Activated T-cell treated with anti-CD3 and anti-CD28 coated beads for 1 hour (primary cell): ENCODE data around the gene C3orf62.
"Not testable (repeated sequence)": the region's sequence is repeated elsewhere in the genome, so short reads cannot be mapped to it uniquely, and the experiment has no call there.

Source experiments
- DNase-seq: peaks from one replicate; pipeline ENCODE4 v3.0.0-alpha.2; 2020; ENCODE audit warnings: low read depth

The C3orf62 gene

DNA sequence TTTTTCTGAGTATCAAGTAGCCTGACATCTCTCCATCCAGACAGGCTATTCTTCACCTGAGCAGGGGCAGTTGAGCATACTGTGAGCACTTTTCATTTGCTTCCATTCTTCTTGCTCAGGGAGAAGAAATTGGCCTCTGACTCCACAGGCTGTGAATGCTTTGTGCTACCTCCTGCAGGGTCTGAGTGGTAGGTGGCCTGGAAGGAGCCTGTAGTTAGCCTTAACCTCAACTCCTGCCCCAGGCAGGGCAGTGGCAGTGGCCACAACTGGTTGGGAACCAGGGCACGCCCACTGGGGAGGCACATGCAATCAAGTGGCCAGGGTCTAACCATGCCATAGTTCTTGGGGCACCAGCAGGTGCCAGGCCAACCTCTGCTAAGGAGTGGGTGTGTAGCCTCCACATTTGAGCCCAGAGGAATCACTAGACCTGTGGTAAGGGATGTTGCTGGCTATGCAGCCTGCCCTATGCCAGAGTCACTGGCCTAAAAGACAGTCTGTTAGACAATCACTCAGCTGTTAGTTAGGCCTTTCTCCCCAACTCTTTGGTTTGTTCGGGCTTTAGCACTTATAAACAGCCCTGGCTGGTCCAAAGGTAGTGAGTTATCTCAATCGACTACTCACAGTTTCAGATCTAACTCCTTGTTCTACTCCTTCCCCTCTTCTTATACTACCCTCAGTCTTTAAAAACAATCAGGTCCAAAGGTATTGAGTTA lies 7.4 kb downstream of the C3orf62 start:
- no peak for DNase-seq

DNA sequence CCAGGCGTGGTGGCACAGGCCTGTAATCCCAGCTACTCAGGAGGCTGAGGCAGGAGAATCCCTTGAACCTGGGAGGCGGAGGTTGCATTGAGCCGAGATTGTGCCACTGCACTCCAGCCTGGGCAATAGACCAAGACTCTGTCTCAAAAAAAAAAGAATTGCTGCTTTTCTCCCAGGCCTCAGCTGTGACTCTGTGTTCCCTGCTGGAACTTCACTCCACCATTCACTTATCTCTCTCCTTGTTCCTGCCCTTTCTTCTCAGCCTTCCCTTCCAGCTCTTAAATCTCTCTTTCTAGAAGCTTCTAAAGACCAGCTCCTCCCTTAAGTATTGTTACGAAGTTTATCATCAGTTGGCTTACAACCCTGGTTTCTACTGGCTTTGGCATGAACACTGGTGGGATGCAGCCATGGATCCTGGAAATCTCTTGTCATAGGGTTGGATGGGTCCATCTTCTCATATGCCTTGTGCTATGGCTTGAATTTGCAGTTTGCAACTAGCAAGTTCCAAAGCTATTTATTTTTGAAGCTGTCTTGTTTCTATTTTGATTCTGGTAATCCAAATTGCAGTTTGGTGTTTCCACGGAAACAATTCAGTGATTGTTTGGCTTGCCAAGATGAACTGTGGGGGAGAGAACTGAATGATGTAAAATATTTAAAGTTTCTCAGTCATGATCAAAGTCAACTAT lies 10.5 kb downstream of the C3orf62 start:
- no peak for DNase-seq

DNA sequence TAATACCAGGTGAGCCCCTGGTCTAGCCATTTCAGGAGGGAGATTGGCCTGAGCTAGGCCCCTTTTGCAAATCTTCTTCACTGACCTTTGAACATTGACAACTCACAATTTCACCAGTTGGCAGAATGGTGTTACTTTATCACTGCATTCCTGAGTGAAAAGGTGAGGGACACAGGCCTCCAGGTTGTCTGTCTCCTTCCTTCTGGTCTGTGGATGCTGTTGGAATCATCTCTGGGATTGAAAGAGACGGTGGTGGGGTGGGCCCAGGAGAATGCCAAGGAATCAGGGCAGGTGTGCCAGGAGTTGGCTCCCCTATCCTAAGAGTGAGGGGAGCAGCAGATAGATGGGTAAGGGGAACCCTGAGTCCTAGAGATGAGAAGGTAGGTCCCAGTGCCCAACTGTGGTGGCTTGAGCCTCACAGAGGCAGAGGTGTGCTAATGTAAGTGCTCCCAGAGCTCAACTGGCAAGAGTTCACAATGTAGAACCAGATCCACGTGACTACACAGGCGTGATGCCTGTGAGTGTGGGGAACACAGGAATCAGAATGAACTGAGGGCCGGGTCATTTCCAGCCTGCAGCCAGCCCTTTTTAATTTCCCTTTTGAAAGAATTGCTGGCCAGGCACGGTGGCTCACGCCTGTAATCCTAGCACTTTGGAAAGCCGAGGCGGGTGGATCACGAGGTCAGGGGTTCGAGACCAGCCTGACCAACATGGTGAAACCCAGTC lies 11.2 kb downstream of the C3orf62 start:
- DNase-seq: no peak

DNA sequence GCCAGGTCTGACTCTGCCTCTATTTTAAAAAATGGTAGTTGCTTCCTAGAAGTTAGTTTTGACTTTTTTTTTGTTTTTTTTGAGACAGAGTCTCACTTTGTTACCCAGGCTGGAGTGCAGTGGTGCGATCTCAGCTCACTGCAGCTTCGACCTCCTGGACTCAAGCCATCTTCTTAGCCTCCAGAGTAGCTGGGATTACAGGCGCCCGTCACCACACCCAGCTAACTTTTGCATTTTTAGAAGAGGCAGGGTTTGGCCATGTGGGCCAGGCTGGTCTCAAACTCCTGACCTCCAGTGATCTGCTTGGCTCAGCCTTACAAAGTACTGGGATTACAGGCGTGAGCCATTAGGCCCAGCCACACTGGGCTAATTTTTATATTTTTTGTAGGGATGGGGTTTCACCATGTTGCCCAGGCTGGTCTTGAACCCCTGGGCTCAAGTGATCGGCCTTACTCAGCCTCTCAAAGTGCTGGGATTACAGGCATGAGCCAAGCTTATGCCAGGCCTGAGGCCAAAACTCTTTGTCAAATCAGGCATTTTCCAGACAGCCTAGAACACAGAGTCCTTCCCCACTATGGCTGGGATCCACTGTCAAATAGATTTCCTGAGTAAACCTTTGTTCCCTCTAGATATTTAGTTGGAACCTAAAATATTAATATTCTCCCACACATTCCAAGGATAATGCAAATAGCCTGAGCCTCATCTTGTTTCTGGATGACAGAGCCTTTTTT lies 13.7 kb downstream of the C3orf62 start:
- no peak for DNase-seq

DNA sequence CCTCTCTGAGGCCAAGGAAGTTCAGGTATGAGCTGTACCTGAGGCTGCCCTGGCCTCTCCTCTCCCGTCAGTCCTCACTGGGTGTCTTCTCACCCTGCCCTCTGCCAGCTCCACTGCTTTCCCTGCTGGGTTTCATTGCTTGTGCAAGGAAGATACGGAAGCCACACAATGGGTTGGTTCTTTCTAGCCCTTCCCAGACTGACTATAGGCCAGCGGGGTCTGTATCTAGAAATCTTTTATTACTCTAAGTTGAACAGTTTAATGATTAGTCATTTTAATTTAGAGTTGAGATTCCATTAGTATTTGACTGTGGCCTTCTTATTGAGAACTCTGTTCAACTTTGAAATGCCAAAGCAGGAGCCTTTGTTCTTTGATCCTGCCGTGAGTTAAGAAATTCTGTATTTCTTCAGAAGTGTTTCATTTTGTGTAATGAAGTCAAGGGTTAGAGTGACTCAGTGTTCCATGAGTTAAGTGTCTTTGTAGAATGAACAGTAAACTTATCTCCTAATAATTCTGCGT lies 16.2 kb downstream of the C3orf62 start:
- DNase-seq: no peak

DNA sequence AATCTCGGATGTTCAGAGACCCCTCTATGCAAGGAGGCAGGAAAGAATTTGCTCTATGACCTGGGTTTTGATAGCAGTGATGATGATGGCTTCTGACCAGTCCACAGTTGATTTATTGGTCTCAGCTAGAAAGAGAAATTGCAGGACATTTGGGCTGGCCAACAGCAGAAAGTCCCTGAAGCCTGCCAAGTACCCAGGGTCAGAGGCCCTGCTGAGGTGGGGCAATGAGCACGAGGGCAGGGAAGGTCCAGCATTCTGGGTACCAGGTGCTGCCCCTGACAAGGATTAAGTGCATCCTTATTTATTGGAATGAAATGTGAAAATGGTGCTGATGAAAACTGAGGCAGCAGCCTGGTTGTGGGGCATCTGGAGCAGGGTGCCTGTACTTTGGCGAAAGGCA lies 19.8 kb downstream of the C3orf62 start:
- DNase-seq: no peak

DNA sequence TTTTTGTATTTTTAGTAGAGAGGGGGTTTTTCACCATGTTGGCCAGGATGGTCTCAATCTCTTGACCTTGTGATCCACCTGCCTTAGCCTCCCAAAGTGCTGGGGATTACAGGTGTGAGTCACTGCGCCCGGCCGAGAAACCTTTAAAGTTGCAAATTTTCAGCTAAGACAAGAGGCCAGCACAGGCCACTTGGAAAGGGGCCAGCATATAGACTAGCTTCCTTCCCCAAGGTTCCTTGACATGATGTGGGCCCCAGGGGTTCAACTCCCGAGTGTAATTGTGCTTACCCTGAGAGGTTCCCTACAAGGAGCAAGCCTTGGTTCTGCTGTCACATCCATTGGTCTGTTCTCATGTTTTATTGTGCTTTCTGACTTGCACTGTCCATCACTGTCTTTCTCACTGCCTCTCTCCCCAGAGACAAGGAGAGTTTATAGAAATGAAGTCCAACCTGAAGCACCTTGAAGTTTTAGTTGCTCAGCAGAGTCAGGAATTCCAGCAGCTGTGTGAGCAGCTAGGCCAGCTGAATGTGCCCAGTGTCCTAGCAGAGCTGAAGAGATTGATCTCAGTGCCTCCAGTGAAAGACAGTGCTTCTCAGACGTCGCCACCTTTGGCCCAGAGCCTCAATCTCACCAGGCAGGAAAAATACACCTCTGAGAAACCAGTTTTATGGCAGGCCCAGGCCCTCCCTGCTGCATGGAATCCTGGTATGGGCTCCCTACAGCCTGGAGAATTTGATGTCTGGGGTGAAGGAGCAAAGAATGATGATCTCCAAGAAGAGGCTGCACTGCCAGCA lies 21.1 kb downstream of the C3orf62 start:
- no peak for DNase-seq

DNA sequence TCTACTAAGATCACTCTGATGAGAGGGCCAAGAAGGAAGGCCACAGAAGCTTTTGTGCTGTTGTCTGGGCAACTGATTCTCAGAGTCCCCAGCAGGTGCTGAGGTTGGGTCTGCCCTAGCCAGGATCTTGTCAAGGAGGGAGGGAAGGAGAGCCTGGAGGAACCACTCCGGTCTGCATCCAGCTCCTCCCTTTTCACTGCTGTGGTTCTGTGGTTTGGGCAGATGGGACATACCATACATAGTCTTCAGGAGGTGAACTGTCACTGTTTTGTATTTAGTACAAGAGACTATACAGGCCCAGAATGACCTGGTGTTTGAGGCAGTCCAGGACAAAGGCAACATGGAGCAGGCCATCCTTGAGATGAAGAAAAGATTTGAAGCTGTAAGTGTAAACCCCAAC lies 21.9 kb downstream of the C3orf62 start:
- DNase-seq: no peak

DNA sequence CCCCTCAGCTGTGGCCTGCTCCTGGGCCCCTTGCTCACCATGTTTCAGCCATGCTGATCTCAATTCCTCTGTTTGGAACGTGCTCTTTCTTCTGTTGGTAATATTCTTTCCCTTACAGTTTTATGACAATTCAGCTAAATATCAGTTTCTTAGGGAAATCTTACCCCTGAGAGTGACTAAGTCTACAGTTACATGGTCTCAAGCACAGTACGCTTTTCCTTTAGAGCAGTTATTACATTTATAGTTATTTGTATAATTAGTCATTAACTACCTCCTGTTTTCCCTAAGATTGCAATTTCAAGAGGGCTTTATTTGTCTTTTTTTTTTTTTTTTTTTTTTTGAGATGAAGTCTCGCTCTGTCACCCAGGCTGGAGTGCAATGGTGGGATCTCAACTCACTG lies 23.5 kb downstream of the C3orf62 start:
- no peak for DNase-seq

DNA sequence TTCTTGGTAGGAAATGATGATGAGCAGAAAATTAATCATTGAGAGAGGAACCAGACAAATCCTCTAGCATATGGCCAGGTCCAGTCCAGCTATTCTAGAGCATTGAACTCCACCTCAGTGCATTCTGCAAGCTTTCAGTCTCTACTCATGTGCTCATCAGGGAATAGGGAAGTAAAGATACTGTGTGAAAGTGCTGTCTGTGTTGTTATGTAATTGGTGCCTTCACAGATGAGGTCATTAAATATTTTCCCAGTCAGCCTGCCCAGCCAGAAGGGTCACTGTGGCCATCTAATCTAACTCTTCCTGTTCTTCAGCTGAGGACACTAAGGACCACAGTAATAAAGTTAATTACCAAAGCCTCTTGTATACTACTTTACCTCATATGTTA lies 28.2 kb downstream of the C3orf62 start:
- DNase-seq: no peak

DNA sequence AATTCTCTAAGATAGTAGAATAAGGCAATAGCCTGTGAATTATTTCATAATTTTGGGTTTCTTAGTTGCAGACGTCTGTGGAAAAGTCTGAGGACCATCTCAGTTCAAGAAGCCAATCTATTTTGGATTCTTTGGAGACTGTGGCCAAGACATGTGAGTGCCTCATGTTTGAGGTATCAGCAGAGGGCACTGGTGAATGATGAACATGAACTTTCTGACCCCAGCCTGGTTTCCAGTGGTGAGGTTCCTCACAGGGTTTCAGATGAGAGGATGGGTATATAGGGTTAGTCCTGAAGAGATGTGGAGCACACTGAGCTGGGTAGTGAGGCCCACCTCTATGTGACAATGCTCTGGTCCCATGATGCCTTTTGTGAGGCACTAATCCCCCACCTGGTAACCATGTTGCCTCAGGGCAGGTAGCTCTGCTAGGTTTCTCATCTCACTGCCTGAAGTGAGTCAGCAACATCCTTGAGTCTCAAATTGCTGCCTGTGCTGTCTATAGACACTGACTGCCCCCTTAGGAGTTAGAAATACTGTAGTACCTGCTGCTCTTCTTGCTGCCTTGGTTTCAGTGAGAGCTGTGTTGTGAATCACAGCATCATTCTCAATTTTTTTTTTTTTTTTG lies 32.3 kb downstream of the C3orf62 start:
- no peak for DNase-seq

DNA sequence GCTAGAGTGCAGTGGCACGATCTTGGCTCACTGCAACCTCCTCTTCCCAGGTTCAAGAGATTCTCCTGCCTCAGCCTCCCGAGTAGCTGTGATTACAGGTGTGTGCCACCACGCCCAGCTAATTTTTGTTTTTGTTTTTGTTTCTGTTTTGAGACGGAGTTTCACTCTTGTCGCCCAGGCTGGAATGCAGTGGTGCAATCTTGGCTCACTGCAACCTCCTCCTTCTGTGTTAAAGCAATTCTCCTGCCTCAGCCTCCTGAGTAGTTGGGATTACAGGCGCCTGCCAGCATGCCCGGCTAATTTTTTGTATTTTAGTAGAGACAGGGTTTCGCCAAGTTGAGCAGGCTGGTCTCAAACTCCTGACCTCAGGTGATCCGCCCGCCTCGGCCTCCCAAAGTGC lies 36.9 kb downstream of the C3orf62 start:
- not testable (repeated sequence) for DNase-seq

DNA sequence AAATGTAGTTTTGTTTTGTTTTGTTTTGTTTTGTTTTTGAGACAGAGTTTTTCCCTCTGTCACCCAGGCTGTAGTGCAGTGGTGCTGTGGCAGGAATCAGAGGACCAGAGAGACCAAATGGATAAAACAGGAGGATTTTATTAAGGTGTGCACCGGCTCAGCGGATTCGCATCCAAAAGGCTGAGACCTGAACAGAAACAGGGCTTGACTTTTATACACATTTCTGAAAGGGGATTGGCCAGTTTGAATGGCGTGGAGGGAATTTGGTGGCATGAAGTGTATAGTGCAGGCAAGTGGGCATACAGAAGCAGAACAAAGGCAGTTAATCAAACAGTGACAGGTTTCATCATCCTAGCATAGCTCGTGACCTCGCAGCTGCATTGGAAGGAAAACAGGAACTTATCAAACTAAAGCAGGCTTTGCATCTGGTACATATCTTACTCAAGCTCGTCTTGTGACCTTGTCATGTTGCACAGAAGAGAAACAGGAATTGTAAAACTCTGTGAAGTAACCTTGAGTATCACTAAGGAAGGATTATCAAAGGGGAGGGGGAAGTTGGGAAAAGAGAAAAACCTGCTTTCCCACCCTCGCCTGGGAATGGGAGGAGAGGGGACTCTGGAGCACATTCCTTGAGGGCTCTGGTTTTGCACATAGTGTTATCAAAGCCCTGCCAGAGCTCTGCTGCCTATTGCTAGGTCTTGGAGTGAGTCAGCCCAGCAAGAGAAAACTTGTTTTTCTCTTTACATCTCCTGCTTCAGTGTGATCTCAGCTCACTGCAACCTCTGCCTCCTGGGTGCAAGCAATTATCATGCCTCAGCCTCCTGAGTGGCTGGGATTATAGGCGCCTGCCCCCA lies 38.5 kb downstream of the C3orf62 start:
- no peak for DNase-seq

DNA sequence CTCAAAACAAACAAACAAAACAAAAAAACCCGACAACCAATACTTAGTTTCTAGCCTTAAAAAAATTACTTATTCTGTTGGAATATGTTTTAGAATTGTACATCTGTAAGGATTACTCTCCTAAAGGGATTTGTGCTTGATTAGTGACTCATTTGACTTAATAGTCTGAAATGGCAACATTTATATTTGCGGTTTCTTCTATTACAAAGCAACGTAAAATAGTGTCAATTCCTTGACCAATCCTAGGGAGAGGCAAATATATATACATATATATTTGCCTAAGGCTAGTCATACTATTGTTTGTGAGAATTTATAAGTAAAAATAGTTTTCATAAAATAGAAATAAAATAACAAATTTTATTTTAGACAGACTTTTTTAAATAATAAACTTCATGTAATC lies 39.7 kb downstream of the C3orf62 start:
- no peak for DNase-seq

DNA sequence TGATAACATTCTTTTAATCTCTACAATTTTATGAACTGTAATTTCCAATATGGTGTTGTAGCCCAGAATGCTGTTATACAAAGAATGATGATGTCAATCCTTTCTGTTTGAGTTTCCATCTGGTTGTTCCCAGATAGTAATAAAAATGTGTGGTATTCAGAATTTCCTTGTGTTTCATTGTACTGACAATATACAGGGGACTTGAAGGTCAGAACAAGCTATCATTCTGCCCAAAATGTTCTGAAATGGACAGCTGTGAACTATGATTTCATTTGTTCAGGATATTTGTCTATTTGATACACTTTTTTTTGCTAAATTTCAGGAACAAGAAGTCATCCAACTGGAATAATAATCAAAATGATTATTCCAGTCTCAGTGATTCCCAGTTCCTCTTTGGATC lies 40.8 kb downstream of the C3orf62 start:
- DNase-seq: no peak

DNA sequence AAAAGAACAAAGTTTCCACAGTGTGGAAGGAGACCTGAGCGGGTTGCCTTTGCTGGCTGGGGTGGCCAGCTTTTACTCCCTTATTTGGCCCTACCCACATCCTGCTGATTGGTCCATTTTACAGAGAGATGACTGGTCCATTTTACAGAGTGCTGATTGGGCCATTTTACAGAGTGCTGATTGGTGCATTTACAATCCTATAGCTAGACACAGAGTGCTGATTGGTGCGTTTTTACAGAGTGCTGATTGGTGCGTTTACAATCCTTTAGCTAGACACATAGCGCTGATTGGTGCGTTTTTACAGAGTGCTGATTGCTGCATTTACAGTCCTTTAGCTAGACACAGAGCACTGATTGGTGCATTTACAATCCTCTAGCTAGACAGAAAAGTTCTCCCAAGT lies 48.2 kb downstream of the C3orf62 start:
- not testable (repeated sequence) for DNase-seq

DNA sequence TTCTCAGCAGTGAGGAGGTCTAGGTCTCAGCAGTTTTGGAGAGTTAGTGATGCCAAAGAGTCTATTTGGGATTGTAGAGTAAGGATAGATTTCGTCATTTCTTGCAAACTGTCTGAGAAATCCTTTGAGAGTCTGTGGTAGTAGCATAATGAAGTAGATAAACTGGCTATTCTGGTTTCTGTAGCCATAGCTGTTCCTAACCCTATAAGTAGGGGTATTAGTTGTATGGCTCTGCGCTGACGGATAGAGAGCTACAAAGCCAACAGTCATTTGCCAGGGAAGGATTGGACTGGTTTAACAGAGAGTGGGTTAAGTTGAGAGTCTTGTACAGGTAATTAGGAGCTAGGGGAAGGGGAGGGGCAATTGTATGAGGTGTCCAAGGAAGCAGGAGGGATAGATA lies 55.0 kb downstream of the C3orf62 start:
- no peak for DNase-seq

DNA sequence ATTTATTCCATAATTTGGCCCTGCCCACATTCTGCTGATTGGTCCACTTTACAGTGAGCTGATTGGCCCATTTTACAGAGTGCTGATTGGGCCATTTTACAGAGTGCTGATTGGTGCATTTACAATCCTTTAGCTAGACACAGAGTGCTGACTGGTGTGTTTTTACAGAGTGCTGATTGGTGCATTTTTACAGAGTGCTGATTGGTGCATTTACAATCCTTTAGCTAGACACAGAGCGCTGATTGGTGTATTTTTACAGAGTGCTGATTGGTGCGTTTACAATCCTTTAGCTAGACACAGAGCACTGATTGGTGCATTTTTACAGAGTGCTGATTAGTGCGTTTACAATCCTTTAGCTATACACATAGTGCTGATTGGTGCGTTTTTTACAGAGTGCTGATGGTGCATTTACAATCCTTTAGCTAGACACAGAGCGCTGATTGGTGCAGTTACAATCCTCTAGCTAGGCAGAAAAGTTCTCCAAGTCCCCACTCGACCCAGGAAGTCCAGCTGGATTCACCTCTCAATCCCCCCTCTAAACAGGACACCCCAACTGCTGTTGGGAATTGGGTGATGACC lies 56.0 kb downstream of the C3orf62 start:
- not testable (repeated sequence) for DNase-seq

DNA sequence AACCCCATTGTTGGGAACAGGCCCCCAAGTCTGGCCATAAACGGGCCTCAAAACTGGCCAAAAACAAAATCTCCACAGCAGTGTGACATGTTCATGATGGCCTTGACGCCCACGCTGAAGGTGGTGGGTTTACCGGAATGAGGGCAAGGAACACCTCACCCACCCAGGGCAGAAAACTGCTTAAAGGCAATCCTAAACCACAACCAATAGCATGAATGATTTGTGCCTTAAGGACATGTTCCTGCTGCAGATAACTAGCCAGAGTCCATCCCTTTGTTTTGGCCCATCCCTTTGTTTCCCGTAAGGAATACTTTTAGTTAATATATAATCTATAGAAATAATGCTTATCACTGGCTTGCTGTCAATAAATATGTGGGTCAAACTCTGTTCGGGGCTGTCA lies 57.9 kb downstream of the C3orf62 start:
- DNase-seq: no peak
